Stimulated activated CD4-positive, alpha-beta T cell treated with anti-CD3 and anti-CD28 coated beads, TNF-alpha, amount 100 ng/mL, for 48 hours (primary cell): ENCODE measurements around the gene CLEC2B.
"Not testable (repeated sequence)": the region's sequence is repeated elsewhere in the genome, so short reads cannot be mapped to it uniquely, and the experiment has no call there.

Experiments
- DNase-seq, 3 donors: peaks; one replicate each; pipeline ENCODE4 v3.0.0-alpha.2; 2020; ENCODE audit warnings: low read depth in 3 of 3

CLEC2B gene

GRCh38 chr12:9869307-9870161, at the start of gene CLEC2B:
Gene CLEC2B, minus strand, starts transcription at chr12:9869354.
- DNase-seq, result no peak

GRCh38 chr12:9911708-9912107, 42.6 kb upstream of the CLEC2B start:
- no peak for DNase-seq

GRCh38 chr12:9910716-9911421, 41.7 kb upstream of the CLEC2B start:
- no peak for DNase-seq

- DNase-seq, result no peak
These were observed 40.6 kb upstream of the CLEC2B start for GRCh38 chr12:9909724-9910123.

GRCh38 chr12:9908350-9908749, 39.2 kb upstream of the CLEC2B start:
- no peak for DNase-seq

GRCh38 chr12:9907769-9908168, 38.6 kb upstream of the CLEC2B start:
- no peak for DNase-seq

GRCh38 chr12:9906873-9907272, 37.7 kb upstream of the CLEC2B start:
- peak in 1 of 3 donors; percentile 5 for DNase-seq

GRCh38 chr12:9902539-9903228, 33.5 kb upstream of the CLEC2B start:
- DNase-seq, result no peak

- DNase-seq, result no peak
These were observed 31.8 kb upstream of the CLEC2B start for GRCh38 chr12:9900930-9901329.

GRCh38 chr12:9899209-9899608, 30.1 kb upstream of the CLEC2B start:
- DNase-seq, result no peak

GRCh38 chr12:9897535-9897934, 28.4 kb upstream of the CLEC2B start:
- no peak for DNase-seq

GRCh38 chr12:9895215-9895971, 26.2 kb upstream of the CLEC2B start:
- DNase-seq, result no peak

- no peak for DNase-seq
These were observed 19.6 kb upstream of the CLEC2B start for GRCh38 chr12:9888665-9889273.

GRCh38 chr12:9883175-9883574, 14.0 kb upstream of the CLEC2B start:
- no peak for DNase-seq

GRCh38 chr12:9881988-9882387, 12.8 kb upstream of the CLEC2B start:
- no peak for DNase-seq

- no peak for DNase-seq
These were observed 12.1 kb upstream of the CLEC2B start, which contains the start of gene KLRF2 for GRCh38 chr12:9881246-9881645. Gene KLRF2, plus strand, starts transcription at chr12:9881489. Its CDS starts 107 bp downstream, at chr12:9881596.

GRCh38 chr12:9880532-9881078, 11.5 kb upstream of the CLEC2B start:
- no peak for DNase-seq

- DNase-seq, result not testable (repeated sequence)
These were observed 7.0 kb upstream of the CLEC2B start for GRCh38 chr12:9876120-9876519.

- DNase-seq, result no peak
These were observed 3.6 kb upstream of the CLEC2B start for GRCh38 chr12:9872742-9873141.

- no peak for DNase-seq
These were observed 3.0 kb upstream of the CLEC2B start for GRCh38 chr12:9872162-9872561.
